Liver (tissue), 3 donors: Measurements from ENCODE around the gene CD33.

Source experiments
- EGR1 ChIP-seq, 2 donors: IDR thresholded peaks; 2 replicates each; pipeline ENCODE4 v1.6.1; 2016 to 2018; ENCODE audit warnings: antibody characterized with exemption in 2 of 2, low read depth in 2 of 2
- GABPA ChIP-seq, 2 donors: IDR thresholded peaks in 1 of 2; conservative IDR thresholded peaks in 1 of 2; 2 replicates each; pipeline ENCODE4 v1.6.1; 2016; ENCODE audit warnings: antibody characterized with exemption in 2 of 2, mild to moderate bottlenecking in 1 of 2, moderate library complexity in 1 of 2
- HNF4A ChIP-seq, 2 donors: conservative IDR thresholded peaks; 2 replicates each; pipeline ENCODE4 v1.6.1; 2016; ENCODE audit warnings: antibody characterized with exemption in 2 of 2, mild to moderate bottlenecking in 2 of 2
- JUND ChIP-seq, 2 donors: IDR thresholded peaks; 2 replicates each; pipeline ENCODE4 v1.6.1; 2016; ENCODE audit warnings: antibody characterized with exemption in 2 of 2
- RAD21 ChIP-seq, 2 donors: IDR thresholded peaks; 2 replicates each; pipeline ENCODE4 v1.6.1; 2016; ENCODE audit warnings: antibody characterized with exemption in 2 of 2, mild to moderate bottlenecking in 2 of 2
- SP1 ChIP-seq: IDR thresholded peaks from 2 replicates; pipeline ENCODE4 v1.6.1; 2018; ENCODE audit warnings: antibody characterized with exemption, mild to moderate bottlenecking
- TAF1 ChIP-seq: conservative IDR thresholded peaks from 2 replicates; pipeline ENCODE4 v1.6.1; 2016; ENCODE audit warnings: antibody characterized with exemption, mild to moderate bottlenecking
- YY1 ChIP-seq: IDR thresholded peaks from 2 replicates; pipeline ENCODE4 v1.6.1; 2016; ENCODE audit warnings: antibody characterized with exemption, mild to moderate bottlenecking
- TF ChIP-seq, protein P1 (sequence below): fragments of 150-350 bp; IDR thresholded peaks from 2 replicates; pipeline ENCODE4 v1.5.1; 2017; ENCODE audit warnings: improper control_type of control experiment, low read depth, low read length; ENCODE audit not compliant: missing input control
- TF ChIP-seq, protein P2 (sequence below): IDR thresholded peaks from 2 replicates; pipeline ENCODE4 v1.6.1; 2016; ENCODE audit warnings: antibody characterized with exemption
- TF ChIP-seq, protein P3 (sequence below): IDR thresholded peaks from 2 replicates; pipeline ENCODE4 v1.6.1; 2016; ENCODE audit warnings: antibody characterized with exemption
- TF ChIP-seq, protein P4 (sequence below): IDR thresholded peaks from 2 replicates; pipeline ENCODE4 v1.6.1; 2016; ENCODE audit warnings: antibody characterized with exemption
- donor health status: healthy.
- donor health status: healthy.

DNA sequence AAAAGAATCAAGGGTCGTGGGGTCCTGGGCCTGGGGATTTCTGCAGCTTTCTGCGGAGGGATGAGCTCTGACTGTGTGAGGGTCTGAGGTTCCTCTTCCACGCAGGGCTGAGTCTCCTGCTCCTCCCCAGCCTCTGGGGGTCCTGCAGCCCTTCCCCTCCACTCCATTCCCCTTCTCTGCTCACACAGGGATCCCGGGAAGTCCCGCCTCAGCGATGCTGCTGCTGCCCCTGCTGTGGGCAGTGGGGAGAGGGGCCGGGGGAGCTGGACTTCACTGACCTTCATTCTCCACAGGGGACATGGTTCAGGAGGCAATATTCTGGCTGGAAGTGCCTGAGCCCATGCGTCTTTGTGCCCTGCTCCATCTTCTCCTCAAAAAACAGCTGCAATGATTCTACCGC, 26.2 kb upstream of the CD33 start:
- TF ChIP-seq, protein P1, sequence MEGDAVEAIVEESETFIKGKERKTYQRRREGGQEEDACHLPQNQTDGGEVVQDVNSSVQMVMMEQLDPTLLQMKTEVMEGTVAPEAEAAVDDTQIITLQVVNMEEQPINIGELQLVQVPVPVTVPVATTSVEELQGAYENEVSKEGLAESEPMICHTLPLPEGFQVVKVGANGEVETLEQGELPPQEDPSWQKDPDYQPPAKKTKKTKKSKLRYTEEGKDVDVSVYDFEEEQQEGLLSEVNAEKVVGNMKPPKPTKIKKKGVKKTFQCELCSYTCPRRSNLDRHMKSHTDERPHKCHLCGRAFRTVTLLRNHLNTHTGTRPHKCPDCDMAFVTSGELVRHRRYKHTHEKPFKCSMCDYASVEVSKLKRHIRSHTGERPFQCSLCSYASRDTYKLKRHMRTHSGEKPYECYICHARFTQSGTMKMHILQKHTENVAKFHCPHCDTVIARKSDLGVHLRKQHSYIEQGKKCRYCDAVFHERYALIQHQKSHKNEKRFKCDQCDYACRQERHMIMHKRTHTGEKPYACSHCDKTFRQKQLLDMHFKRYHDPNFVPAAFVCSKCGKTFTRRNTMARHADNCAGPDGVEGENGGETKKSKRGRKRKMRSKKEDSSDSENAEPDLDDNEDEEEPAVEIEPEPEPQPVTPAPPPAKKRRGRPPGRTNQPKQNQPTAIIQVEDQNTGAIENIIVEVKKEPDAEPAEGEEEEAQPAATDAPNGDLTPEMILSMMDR, result no peak
- TF ChIP-seq SP1 (no peak), YY1 (no peak), TAF1 (no peak), EGR1 (IDR thresholded peaks at IDR 0.05; ENCODE audit: low read depth in 2 of 2) (no peak), RAD21 (IDR thresholded peaks at IDR 0.05) (no peak), JUND (IDR thresholded peaks at IDR 0.05) (no peak), HNF4A (conservative IDR thresholded peaks at IDR 0.05) (no peak), GABPA (IDR thresholded peaks at IDR 0.05 in 1 of 2, conservative IDR thresholded peaks at IDR 0.05 in 1 of 2) (no peak)
- TF ChIP-seq, protein P2, sequence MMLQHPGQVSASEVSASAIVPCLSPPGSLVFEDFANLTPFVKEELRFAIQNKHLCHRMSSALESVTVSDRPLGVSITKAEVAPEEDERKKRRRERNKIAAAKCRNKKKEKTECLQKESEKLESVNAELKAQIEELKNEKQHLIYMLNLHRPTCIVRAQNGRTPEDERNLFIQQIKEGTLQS, result no peak
- TF ChIP-seq, protein P3, sequence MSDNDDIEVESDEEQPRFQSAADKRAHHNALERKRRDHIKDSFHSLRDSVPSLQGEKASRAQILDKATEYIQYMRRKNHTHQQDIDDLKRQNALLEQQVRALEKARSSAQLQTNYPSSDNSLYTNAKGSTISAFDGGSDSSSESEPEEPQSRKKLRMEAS, result no peak
- TF ChIP-seq, protein P4, sequence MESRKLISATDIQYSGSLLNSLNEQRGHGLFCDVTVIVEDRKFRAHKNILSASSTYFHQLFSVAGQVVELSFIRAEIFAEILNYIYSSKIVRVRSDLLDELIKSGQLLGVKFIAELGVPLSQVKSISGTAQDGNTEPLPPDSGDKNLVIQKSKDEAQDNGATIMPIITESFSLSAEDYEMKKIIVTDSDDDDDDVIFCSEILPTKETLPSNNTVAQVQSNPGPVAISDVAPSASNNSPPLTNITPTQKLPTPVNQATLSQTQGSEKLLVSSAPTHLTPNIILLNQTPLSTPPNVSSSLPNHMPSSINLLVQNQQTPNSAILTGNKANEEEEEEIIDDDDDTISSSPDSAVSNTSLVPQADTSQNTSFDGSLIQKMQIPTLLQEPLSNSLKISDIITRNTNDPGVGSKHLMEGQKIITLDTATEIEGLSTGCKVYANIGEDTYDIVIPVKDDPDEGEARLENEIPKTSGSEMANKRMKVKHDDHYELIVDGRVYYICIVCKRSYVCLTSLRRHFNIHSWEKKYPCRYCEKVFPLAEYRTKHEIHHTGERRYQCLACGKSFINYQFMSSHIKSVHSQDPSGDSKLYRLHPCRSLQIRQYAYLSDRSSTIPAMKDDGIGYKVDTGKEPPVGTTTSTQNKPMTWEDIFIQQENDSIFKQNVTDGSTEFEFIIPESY, result no peak
